ENCODE measurements around the gene DGKG. TPM values are rescaled to one million over a fixed set of nuclear protein-coding genes. Genes with fewer than 3 reads are reported as not detected.

The DGKG gene
- total and polyA plus RNA-seq, 9 of the 15 experiments (the other 6 are each of a cell fraction or from before 2014, with no cell fraction given): 0.01 to 0.36 (median 0.15) TPM

- no peak for TF ChIP-seq CREB1 (IDR thresholded peaks at IDR 0.05)
- no peak for TF ChIP-seq CREB1 (CRISPR knock-in tag; IDR thresholded peaks at IDR 0.05)
- no peak for TF ChIP-seq FOXM1 (IDR thresholded peaks at IDR 0.05; ENCODE audit: low read depth)
- TF ChIP-seq FOXM1 (CRISPR knock-in tag; IDR thresholded peaks at IDR 0.05; ENCODE audit: low read depth): no peak
- TF ChIP-seq DEAF1 (CRISPR knock-in tag; IDR thresholded peaks at IDR 0.05): no peak
- no peak for TF ChIP-seq PRMT5 (CRISPR knock-in tag; IDR thresholded peaks at IDR 0.05)
- no peak for TF ChIP-seq FOXP4 (CRISPR knock-in tag; IDR thresholded peaks at IDR 0.05; ENCODE audit: borderline replicate concordance)
- no peak for TF ChIP-seq CHD7 (IDR thresholded peaks at IDR 0.05; ENCODE audit: low read depth, low read length)
- TF ChIP-seq NKRF (IDR thresholded peaks at IDR 0.05; ENCODE audit: borderline replicate concordance): no peak
These were observed 254.6 kb downstream of the DGKG start (continued) for GRCh38 chr3:186107215-186108105.
